WTC11 (cell line): ENCODE measurements around the gene SPP1. TPM values are rescaled to one million over a fixed set of nuclear protein-coding genes. Genes with fewer than 3 reads are reported as not detected.

Source experiments
- ATAC-seq: fragments of 200-7000 bp; cut with Tn5 transposase; 2 replicates; pipeline ENCODE4 v1.10.0; 2021; ENCODE audit warnings: mild to moderate bottlenecking, moderate library complexity
- CTCF ChIA-PET: fragments of 300-600 bp; sonication (Branson Sonifier 250); formaldehyde crosslinking; loops from one replicate; lab custom pipeline; 2021; ENCODE audit warnings: antibody characterized with exemption; lab: Charles Lee
- POLR2A ChIA-PET: fragments of 350-600 bp; sonication (Branson Sonifier 250); formaldehyde crosslinking; loops from one replicate; lab custom pipeline; 2021; ENCODE audit warnings: antibody characterized with exemption; lab: Charles Lee
- DNase-seq: peaks from one replicate; pipeline ENCODE4 v3.0.0; 2021; ENCODE audit warnings: low spot score
- H3K27ac Mint-ChIP-seq: 2 replicates; pipeline ENCODE4 v1.8.0; 2021; ENCODE audit warnings: mixed read lengths
- H3K27me3 Mint-ChIP-seq: 2 replicates; pipeline ENCODE4 v1.8.0; 2021; ENCODE audit warnings: low read depth, mild to moderate bottlenecking, moderate library complexity, mixed read lengths
- H3K36me3 Mint-ChIP-seq: 2 replicates; pipeline ENCODE4 v1.8.0; 2021; ENCODE audit warnings: mixed read lengths
- H3K4me1 Mint-ChIP-seq: 2 replicates; pipeline ENCODE4 v1.8.0; 2022; ENCODE audit warnings: mixed read lengths
- H3K4me3 Mint-ChIP-seq: 2 replicates; pipeline ENCODE4 v1.8.0; 2021; ENCODE audit warnings: mild to moderate bottlenecking, moderate library complexity, mixed read lengths
- H3K9me3 Mint-ChIP-seq: 2 replicates; pipeline ENCODE4 v1.8.0; 2021; ENCODE audit warnings: mixed read lengths
- AR ChIP-seq: fragments of 250-450 bp; sonication (Bioruptor Pico); IDR thresholded peaks from 2 replicates; pipeline ENCODE4 v1.9.0; 2021; ENCODE audit warnings: mild to moderate bottlenecking
- CREM ChIP-seq: sonication (generic); formaldehyde crosslinking; IDR thresholded peaks from 2 replicates; pipeline ENCODE4 v1.8.1; 2022; ENCODE audit warnings: mild to moderate bottlenecking, missing genetic modification reagents, moderate library complexity
- E2F4 ChIP-seq: sonication (generic); formaldehyde crosslinking; IDR thresholded peaks from 2 replicates; pipeline ENCODE4 v1.8.1; 2022; ENCODE audit warnings: low read depth, mild to moderate bottlenecking, moderate library complexity, missing genetic modification reagents, borderline replicate concordance
- ELF4 ChIP-seq: sonication (generic); formaldehyde crosslinking; IDR thresholded peaks from 2 replicates; pipeline ENCODE4 v1.8.1; 2022; ENCODE audit warnings: low read depth, mild to moderate bottlenecking, moderate library complexity, missing genetic modification reagents
- ESRRA ChIP-seq: sonication (generic); formaldehyde crosslinking; IDR thresholded peaks from 2 replicates; pipeline ENCODE4 v1.8.1; 2022; ENCODE audit warnings: mild to moderate bottlenecking, missing genetic modification reagents, borderline replicate concordance
- FOXP1 ChIP-seq: sonication (generic); formaldehyde crosslinking; IDR thresholded peaks from 2 replicates; pipeline ENCODE4 v1.8.0; 2022; ENCODE audit warnings: missing genetic modification reagents, mild to moderate bottlenecking, moderate library complexity, borderline replicate concordance
- GABPB1 ChIP-seq: sonication (generic); formaldehyde crosslinking; IDR thresholded peaks from 2 replicates; pipeline ENCODE4 v1.8.1; 2023; ENCODE audit warnings: mild to moderate bottlenecking, missing genetic modification reagents
- MAX ChIP-seq: sonication (generic); formaldehyde crosslinking; IDR thresholded peaks from 2 replicates; pipeline ENCODE4 v1.8.0; 2022; ENCODE audit warnings: mild to moderate bottlenecking, missing genetic modification reagents
- MXD4 ChIP-seq: fragments of 250-450 bp; sonication (Bioruptor Pico); IDR thresholded peaks from 2 replicates; pipeline ENCODE4 v1.8.0; 2021; ENCODE audit warnings: mild to moderate bottlenecking, moderate library complexity, borderline replicate concordance
- NR2C2 ChIP-seq: sonication (generic); formaldehyde crosslinking; IDR thresholded peaks from 2 replicates; pipeline ENCODE4 v1.8.0; 2022; ENCODE audit warnings: mild to moderate bottlenecking, missing genetic modification reagents
- SP1 ChIP-seq: sonication (generic); formaldehyde crosslinking; conservative IDR thresholded peaks from 2 replicates; pipeline ENCODE4 v1.8.1; 2022; ENCODE audit warnings: missing genetic modification reagents
- ZMAT4 ChIP-seq: fragments of 250-450 bp; sonication (Bioruptor Pico); IDR thresholded peaks from 2 replicates; pipeline ENCODE4 v1.9.0; 2021; ENCODE audit warnings: mild to moderate bottlenecking
- ZNF219 ChIP-seq: sonication (generic); formaldehyde crosslinking; IDR thresholded peaks from 2 replicates; pipeline ENCODE4 v1.8.0; 2023; ENCODE audit warnings: missing genetic modification reagents, mild to moderate bottlenecking, borderline replicate concordance
- total RNA-seq: library from RNA; stranded (reverse); gene quantifications from 3 replicates; pipeline ENCODE4 v1.2.3, GENCODE V29; 2021
- TF ChIP-seq, protein P1 (sequence below): sonication (generic); formaldehyde crosslinking; IDR thresholded peaks from 2 replicates; pipeline ENCODE4 v1.8.0; 2022; ENCODE audit warnings: mild to moderate bottlenecking, missing genetic modification reagents
- TF ChIP-seq, protein P2 (sequence below): sonication (generic); formaldehyde crosslinking; conservative IDR thresholded peaks from 2 replicates; pipeline ENCODE4 v1.8.1; 2023; ENCODE audit warnings: mild to moderate bottlenecking, low read depth, missing genetic modification reagents, moderate library complexity

The SPP1 gene
- total RNA-seq, 1 experiment from 2014 or later: 56.6 TPM

DNA sequence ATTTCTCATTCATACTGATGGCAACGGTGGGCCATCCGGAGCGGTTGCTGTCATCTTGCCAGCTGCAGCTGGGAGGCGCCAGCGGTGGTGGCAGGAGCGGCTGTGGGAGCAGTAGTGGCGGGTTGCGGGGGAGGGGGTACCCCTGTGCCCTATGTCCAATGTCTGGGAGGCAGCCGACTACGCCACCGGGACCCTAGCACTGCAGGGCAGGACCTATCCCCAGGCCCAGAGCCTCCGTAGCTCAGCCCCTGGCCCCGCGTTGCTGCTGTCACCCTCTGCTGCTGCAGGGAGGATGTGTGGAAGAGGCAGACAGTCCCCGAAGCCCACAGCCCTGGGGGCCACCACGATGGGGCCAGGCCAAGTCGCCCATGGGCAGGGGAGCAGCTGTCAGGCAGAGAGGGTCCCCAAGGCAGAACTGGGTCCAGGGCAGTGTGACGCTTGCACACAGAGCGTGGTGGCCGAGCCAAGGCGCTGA lies 10.0 kb upstream of the SPP1 start:
- peaks cover 7% of the 10 kb centered on the region for H3K27me3 Mint-ChIP-seq
- TF ChIP-seq CREM (no peak), NR2C2 (CRISPR knock-in tag) (no peak)
- TF ChIP-seq, all 79 proteins: peak for 0
- Mint-ChIP-seq H3K4me1 (peaks cover 4% of the 10 kb centered on the region), H3K9me3 (no peaks in the 10 kb centered on the region), H3K27ac (no peak overlapping the region), H3K4me3 (no peak overlapping the region), H3K36me3 (no peaks in the 10 kb centered on the region)
- peak; percentile 48 for DNase-seq
- POLR2A ChIA-PET: no interaction called here
- CTCF ChIA-PET: interaction anchor here (1.1 to 1.7 kb wide), 4 partner anchors 8 to 68 kb away, joined by 3 to 11 read pairs (median 4); partner anchors contain the start of gene SPP1
- ATAC-seq: peak; percentile 82

GRCh38 chr4:87966095-87966496 lies 9.4 kb upstream of the SPP1 start:
- H3K4me3 Mint-ChIP-seq: no peak overlapping the region
- DNase-seq (no peak), ATAC-seq (no peak)
- CTCF ChIA-PET: interaction anchor here (1.0 to 1.7 kb wide), 4 partner anchors 8 to 67 kb away, joined by 3 to 11 read pairs (median 4); no protein-coding TSS in a partner anchor
- H3K9me3 Mint-ChIP-seq: no peaks in the 10 kb centered on the region
- peak; percentile 36; the same call in 1 of the 2 replicates for TF ChIP-seq FOXP1
- no peak for TF ChIP-seq AR (CRISPR knock-in tag)
- peaks cover 7% of the 10 kb centered on the region for H3K27me3 Mint-ChIP-seq
- H3K27ac Mint-ChIP-seq: no peak overlapping the region
- POLR2A ChIA-PET: no interaction called here
- H3K4me1 Mint-ChIP-seq: peaks cover 5% of the 10 kb centered on the region
- no peaks in the 10 kb centered on the region for H3K36me3 Mint-ChIP-seq

- H3K27me3 Mint-ChIP-seq: peaks cover 7% of the 10 kb centered on the region
- POLR2A ChIA-PET: no interaction called here
- ATAC-seq: no peak
- CTCF ChIA-PET: interaction anchor here (0.8 to 1.8 kb wide), 4 partner anchors 12 to 245 kb away, joined by 3 to 9 read pairs (median 4); no protein-coding TSS in a partner anchor
- DNase-seq: no peak
- H3K27ac Mint-ChIP-seq: no peak overlapping the region
- no peak for TF ChIP-seq MAX (CRISPR knock-in tag)
- no peak for TF ChIP-seq ZMAT4 (CRISPR knock-in tag)
- no peak for TF ChIP-seq ZNF219 (CRISPR knock-in tag)
- no peak for TF ChIP-seq ELF4 (CRISPR knock-in tag)
- no peak for TF ChIP-seq E2F4 (CRISPR knock-in tag)
- no peak for TF ChIP-seq SP1 (CRISPR knock-in tag)
- TF ChIP-seq GABPB1 (CRISPR knock-in tag): no peak
- TF ChIP-seq, protein P1, sequence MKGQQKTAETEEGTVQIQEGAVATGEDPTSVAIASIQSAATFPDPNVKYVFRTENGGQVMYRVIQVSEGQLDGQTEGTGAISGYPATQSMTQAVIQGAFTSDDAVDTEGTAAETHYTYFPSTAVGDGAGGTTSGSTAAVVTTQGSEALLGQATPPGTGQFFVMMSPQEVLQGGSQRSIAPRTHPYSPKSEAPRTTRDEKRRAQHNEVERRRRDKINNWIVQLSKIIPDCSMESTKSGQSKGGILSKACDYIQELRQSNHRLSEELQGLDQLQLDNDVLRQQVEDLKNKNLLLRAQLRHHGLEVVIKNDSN (CRISPR knock-in tag): no peak
- TF ChIP-seq, protein P2, sequence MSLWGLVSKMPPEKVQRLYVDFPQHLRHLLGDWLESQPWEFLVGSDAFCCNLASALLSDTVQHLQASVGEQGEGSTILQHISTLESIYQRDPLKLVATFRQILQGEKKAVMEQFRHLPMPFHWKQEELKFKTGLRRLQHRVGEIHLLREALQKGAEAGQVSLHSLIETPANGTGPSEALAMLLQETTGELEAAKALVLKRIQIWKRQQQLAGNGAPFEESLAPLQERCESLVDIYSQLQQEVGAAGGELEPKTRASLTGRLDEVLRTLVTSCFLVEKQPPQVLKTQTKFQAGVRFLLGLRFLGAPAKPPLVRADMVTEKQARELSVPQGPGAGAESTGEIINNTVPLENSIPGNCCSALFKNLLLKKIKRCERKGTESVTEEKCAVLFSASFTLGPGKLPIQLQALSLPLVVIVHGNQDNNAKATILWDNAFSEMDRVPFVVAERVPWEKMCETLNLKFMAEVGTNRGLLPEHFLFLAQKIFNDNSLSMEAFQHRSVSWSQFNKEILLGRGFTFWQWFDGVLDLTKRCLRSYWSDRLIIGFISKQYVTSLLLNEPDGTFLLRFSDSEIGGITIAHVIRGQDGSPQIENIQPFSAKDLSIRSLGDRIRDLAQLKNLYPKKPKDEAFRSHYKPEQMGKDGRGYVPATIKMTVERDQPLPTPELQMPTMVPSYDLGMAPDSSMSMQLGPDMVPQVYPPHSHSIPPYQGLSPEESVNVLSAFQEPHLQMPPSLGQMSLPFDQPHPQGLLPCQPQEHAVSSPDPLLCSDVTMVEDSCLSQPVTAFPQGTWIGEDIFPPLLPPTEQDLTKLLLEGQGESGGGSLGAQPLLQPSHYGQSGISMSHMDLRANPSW (CRISPR knock-in tag): no peak
- TF ChIP-seq ESRRA: no peak
- TF ChIP-seq MXD4 (CRISPR knock-in tag): no peak
- H3K36me3 Mint-ChIP-seq: no peaks in the 10 kb centered on the region
- no peaks in the 10 kb centered on the region for H3K9me3 Mint-ChIP-seq
- H3K4me1 Mint-ChIP-seq: peaks cover 13% of the 10 kb centered on the region
- no peak overlapping the region for H3K4me3 Mint-ChIP-seq
These were observed 8.3 kb upstream of the SPP1 start for GRCh38 chr4:87967193-87967592.
